OCI-LY7 (cell line): ENCODE measurements around the gene IFT88. TPM values are rescaled to one million over a fixed set of nuclear protein-coding genes. Genes with fewer than 3 reads are reported as not detected.

ENCODE experiments used
- Bru-seq: library from RNA; stranded (reverse); fragments of 400-500 nt; gene quantifications from one replicate; lab custom pipeline; 2021; lab: Mats Ljungman, UMichigan
- BruChase-seq, 2 experiments: library from RNA; stranded (reverse); fragments of 400-500 nt; gene quantifications; one replicate each; lab custom pipeline; 2021; lab: Mats Ljungman, UMichigan
- BruUV-seq: library from RNA; stranded (reverse); fragments of 400-500 nt; replicated peaks from 2 replicates; lab custom pipeline; 2021; lab: Mats Ljungman, UMichigan
- CTCF ChIA-PET: fragments of 300-600 bp; sonication (Branson Sonifier 250); formaldehyde crosslinking; loops from one replicate; lab custom pipeline; 2022; ENCODE audit warnings: antibody characterized with exemption; ENCODE audit not compliant: unreplicated experiment; lab: Charles Lee
- POLR2A ChIA-PET: fragments of 300-600 bp; sonication (Branson Sonifier 250); formaldehyde crosslinking; loops from one replicate; lab custom pipeline; 2022; ENCODE audit warnings: antibody characterized with exemption; lab: Charles Lee
- DNase-seq: peaks from one replicate; pipeline ENCODE4 v3.0.0-alpha.2; 2015; ENCODE audit warnings: low spot score
- H2AFZ ChIP-seq: fragments of 200-600 bp; sonication (generic), shearing (Covaris generic); 2 replicates; pipeline ENCODE4 v1.6.1; 2014; ENCODE audit warnings: mild to moderate bottlenecking, antibody characterized with exemption, low read length, moderate library complexity
- H3K27ac ChIP-seq: fragments of 200-600 bp; sonication (generic); 2 replicates; pipeline ENCODE4 v1.5.1; 2014; ENCODE audit warnings: mixed run types, low read depth, mild to moderate bottlenecking, moderate library complexity, low read length, inconsistent platforms; ENCODE audit not compliant: poor library complexity, severe bottlenecking
- H3K36me3 ChIP-seq: fragments of 200-600 bp; sonication (generic); 2 replicates; pipeline ENCODE4 v1.6.1; 2014; ENCODE audit warnings: mild to moderate bottlenecking, antibody characterized with exemption, low read length, moderate library complexity, mixed read lengths; ENCODE audit not compliant: insufficient read depth
- H3K4me1 ChIP-seq: fragments of 200-600 bp; sonication (generic); 2 replicates; pipeline ENCODE4 v1.5.1; 2014; ENCODE audit warnings: mild to moderate bottlenecking, low read length; ENCODE audit not compliant: insufficient read depth, poor library complexity, severe bottlenecking
- H3K4me2 ChIP-seq: fragments of 200-600 bp; sonication (generic); 2 replicates; pipeline ENCODE4 v1.6.1; 2014; ENCODE audit warnings: mild to moderate bottlenecking, low read length
- H3K4me3 ChIP-seq: fragments of 200-600 bp; sonication (generic); 2 replicates; pipeline ENCODE4 v1.5.1; 2014; ENCODE audit warnings: mild to moderate bottlenecking, low read depth, low read length; ENCODE audit not compliant: poor library complexity, severe bottlenecking
- H3K79me2 ChIP-seq: fragments of 200-600 bp; sonication (generic); 2 replicates; pipeline ENCODE4 v1.6.1; 2016; ENCODE audit warnings: low read depth, mild to moderate bottlenecking, low read length, moderate library complexity, mixed read lengths; ENCODE audit not compliant: insufficient read depth
- H3K9me2 ChIP-seq: fragments of 200-600 bp; sonication (generic); 2 replicates; pipeline ENCODE4 v1.6.1; 2016; ENCODE audit warnings: mild to moderate bottlenecking, low read length, mixed read lengths; ENCODE audit not compliant: insufficient read depth
- H3K9me3 ChIP-seq: fragments of 200-600 bp; sonication (generic); 2 replicates; pipeline ENCODE4 v1.6.1; 2014; ENCODE audit warnings: mild to moderate bottlenecking, mixed run types, low read length, mixed read lengths
- H4K20me1 ChIP-seq: fragments of 200-600 bp; sonication (generic); 2 replicates; pipeline ENCODE4 v1.6.1; 2014; ENCODE audit warnings: mild to moderate bottlenecking, antibody characterized with exemption, low read length, moderate library complexity, mixed read lengths; ENCODE audit not compliant: insufficient read depth
- CTCF ChIP-seq: fragments of 200-600 bp; sonication (generic); conservative IDR thresholded peaks from 2 replicates; pipeline ENCODE4 v1.5.1; 2014; ENCODE audit warnings: mild to moderate bottlenecking, antibody characterized with exemption, low read length, moderate library complexity, mixed read lengths
- EZH2phosphoT487 ChIP-seq: fragments of 200-600 bp; sonication (generic); IDR thresholded peaks from 2 replicates; pipeline ENCODE4 v1.6.1; 2018; ENCODE audit warnings: low read depth, borderline replicate concordance, mild to moderate bottlenecking, mixed run types, antibody characterized with exemption, low read length, moderate library complexity, mixed read lengths
- intact Hi-C: fragments of 100-400 bp; cut with micrococcal nuclease; formaldehyde crosslinking; loops from one replicate; pipeline ENCODE4 v1.10.0; 2022; ENCODE audit not compliant: unreplicated experiment
- long read RNA-seq: library from polyadenylated mRNA; stranded (forward); transcript quantifications from one replicate; pipeline ENCODE4 v2.0.0, GENCODE V29; 2022
- total RNA-seq, 2 experiments: library from RNA; depleted of rRNA in 1 of 2; stranded (reverse); fragments of >200 nt in 1 of 2; shearing (Covaris generic) in 1 of 2; gene quantifications; 2 replicates each; pipeline ENCODE4 v1.2.3, GENCODE V29; 2014 to 2022

IFT88 gene
- total RNA-seq (2014; rRNA removed; shearing (Covaris generic)) = 6.7 and 6.9 TPM in 2 replicates
- total RNA-seq (2022) = 6.1 and 10.2 TPM in 2 replicates
- percentile 49 among the genes with signal in this experiment for Bru-seq, nascent RNA
- BruChase-seq, experiment 1, labeled RNA remaining after a 6-hour chase = percentile 44 among the genes with signal in this experiment
- BruChase-seq, experiment 2, labeled RNA remaining after a 2-hour chase = percentile 48 among the genes with signal in this experiment
- long read RNA-seq, partial matches to known transcripts = 4 of 11 reads
- long read RNA-seq, other reads (novel, unspliced or antisense) = 6 of 11 reads

GRCh38 chr13:20566898-20567874 is at the start of gene IFT88:
Gene IFT88, plus strand, starts transcription at chr13:20567157. Its CDS starts 7,229 bp downstream, at chr13:20574386.
- Histone ChIP-seq H3K4me1 (peaks cover 4% of the 10 kb centered on the region), H3K79me2 (no peaks in the 10 kb centered on the region), H3K36me3 (no peaks in the 10 kb centered on the region), H3K9me3 (peaks cover 6% of the 10 kb centered on the region; the same call in 1 of the 2 replicates), H3K27ac (peak within 1 kb of the TSS; percentile 53), H3K9me2 (no peaks in the 10 kb centered on the region), H4K20me1 (no peaks in the 10 kb centered on the region), H3K4me3 (peak within 1 kb of the TSS; percentile 80), H3K4me2 (peak within 1 kb of the TSS; percentile 99), H2AFZ (peak within 1 kb of the TSS; percentile 99)
- no TSS peak for BruUV-seq
- ChIA-PET CTCF (no interaction called here), POLR2A (interaction anchor here (0.7 kb wide), 1 partner anchor 102 kb away, joined by 4 read pairs; no protein-coding TSS in a partner anchor)
- peak; percentile 86 for DNase-seq
- intact Hi-C loops = loop anchor here (2.0 to 10.0 kb wide), 3 partner anchors 138 to 358 kb away; partner anchors contain the start of gene EEF1AKMT1
- TF ChIP-seq CTCF = no peak
- TF ChIP-seq EZH2phosphoT487 = no peak

GRCh38 chr13:20518660-20519100 is 48.3 kb upstream of the IFT88 start:
- Histone ChIP-seq H3K27ac (no peak overlapping the region), H3K9me2 (no peaks in the 10 kb centered on the region), H3K4me1 (no peaks in the 10 kb centered on the region), H3K79me2 (no peaks in the 10 kb centered on the region), H3K9me3 (no peaks in the 10 kb centered on the region), H2AFZ (no peak overlapping the region), H3K36me3 (no peaks in the 10 kb centered on the region), H4K20me1 (no peaks in the 10 kb centered on the region), H3K4me3 (no peak overlapping the region), H3K4me2 (no peak overlapping the region)
- ChIA-PET CTCF (no interaction called here), POLR2A (no interaction called here)
- TF ChIP-seq EZH2phosphoT487 (no peak), CTCF (no peak)
- intact Hi-C loops = no loop called here
- DNase-seq = no peak
- no TSS peak for BruUV-seq
